Measurements from ENCODE around the gene TBL1XR1. TPM values are rescaled to one million over a fixed set of nuclear protein-coding genes. Genes with fewer than 3 reads are reported as not detected.
"Not testable (repeated sequence)": the region's sequence is repeated elsewhere in the genome, so short reads cannot be mapped to it uniquely, and the experiment has no call there.

Gene TBL1XR1
- polyA plus RNA-seq, 1 donor = 181 TPM

DNA sequence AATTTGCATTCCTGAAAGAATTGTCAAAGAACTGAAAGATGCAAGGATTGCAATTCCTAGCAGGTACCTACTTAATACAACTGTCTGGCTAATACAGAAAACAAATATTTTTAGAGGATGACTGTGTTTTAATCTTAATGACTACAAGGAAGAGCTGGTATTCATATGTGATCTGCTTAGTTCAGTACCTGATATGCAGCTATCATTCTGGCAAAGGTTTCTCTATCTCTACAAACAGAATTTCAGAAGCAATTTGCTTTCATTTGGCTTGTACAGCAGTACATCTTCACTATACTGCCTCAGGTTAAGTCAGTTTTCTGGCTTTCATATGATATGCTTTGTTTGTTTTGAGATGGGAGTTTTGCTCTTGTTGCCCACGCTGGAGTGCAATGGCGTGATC lies 51.3 kb downstream of the TBL1XR1 start:
- no peak for DNase-seq

DNA sequence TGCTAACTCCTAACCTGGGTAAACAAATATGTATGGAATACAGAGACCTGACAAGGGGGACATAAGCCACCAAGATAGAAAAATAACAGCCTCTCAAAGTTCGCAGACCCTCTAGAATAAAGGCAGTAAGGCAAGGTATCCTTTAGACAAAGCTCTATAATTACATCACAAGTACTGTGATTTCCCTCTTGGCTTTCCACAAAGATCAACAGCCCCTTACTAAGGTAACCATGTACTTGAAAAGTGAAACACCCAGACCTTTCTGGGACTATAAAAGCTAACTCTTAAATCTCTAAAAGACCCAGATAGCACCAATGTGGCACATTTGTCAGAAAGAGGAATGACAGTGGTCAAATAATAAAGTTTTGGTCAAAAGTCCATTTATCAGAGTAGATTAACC lies 51.9 kb downstream of the TBL1XR1 start:
- no peak for DNase-seq

DNA sequence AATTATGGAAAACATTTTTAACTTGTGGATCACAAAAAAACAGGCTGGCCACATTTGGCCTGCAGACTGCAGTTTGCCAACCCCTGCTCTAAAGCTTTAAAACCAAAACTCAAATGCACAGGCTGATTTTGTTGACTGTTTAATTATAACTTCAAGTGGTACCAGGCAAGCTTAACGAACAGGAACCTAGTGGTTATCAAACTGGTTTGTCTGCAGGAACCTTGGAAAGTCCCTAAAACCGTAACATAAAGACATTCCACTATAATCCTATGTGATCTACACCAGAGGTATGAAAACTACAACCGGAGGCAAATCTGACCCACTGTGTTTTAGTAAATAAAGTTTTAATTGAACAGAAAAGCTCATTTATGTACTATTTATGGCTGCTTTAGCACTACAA lies 52.4 kb downstream of the TBL1XR1 start:
- no peak for DNase-seq

DNA sequence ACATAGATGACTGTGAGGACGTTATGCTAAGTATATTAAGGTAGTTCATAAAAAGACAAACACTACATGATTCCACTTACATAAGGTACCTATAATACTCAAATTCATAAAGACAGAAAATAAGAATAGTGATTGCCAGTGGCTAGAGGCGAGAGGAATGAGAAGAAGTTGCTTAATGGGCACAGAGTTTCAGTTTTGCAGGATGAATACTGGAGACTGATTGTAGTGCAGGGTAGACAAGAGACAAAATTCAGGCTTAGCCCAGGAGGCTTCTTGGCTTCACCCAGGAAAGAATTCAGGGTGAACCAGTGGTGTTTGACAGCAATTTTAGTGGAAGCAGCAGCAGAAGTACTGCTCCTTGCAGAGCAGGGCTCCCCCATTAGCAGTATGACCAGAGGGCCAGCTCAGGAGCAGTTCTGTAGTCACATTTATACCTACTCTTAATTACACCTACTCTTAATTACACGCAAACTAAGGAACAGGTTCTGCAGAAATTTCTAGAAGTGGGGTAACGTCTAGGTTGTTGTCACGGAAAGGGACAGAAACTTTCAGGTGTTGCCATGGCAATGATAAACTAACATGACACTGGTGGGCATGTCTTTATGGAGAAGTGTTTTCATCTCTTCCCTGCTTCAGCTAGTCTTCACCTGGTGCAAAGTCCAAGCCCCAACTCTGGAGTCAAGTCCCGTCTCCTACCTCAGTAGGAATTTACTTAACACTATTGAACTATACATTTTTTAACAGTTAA lies 55.2 kb downstream of the TBL1XR1 start:
- DNase-seq = no peak

DNA sequence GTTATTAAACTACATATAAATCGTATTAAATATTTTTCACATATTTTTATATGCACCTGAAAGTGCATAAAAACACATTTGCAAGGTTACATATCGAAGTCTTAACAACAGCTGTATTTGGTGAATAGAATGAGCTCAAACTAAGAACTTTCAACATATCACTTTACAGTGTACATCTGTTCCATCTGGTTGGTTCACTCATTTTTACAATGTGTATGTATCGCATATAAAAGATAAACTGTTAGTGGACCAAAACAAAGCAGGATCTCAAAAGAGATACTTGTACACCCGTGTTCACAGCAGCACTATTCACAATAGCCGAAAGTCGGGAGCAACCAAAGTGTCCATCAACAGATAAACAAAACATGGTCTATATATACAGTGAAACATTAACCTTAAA lies 55.8 kb downstream of the TBL1XR1 start:
- DNase-seq = no peak

DNA sequence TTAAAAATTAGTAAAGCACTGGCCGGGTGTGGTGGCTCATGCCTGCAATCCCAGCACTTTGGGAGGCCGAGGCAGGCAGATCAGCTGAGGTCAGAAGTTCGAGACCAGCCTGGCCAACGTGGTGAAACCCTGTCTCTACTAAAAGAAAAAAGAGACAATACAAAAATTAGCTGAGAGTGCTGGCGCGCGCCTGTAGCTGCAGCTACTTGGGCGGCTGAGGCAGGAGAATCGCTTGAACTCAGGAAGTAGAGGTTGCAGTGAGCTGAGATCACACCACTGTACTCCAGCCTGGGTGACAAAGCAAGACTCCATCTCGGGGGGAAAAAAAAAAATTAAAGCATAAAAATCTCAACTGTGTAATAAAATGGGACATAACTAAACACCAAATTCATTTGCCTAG lies 58.1 kb downstream of the TBL1XR1 start:
- not testable (repeated sequence) for DNase-seq

DNA sequence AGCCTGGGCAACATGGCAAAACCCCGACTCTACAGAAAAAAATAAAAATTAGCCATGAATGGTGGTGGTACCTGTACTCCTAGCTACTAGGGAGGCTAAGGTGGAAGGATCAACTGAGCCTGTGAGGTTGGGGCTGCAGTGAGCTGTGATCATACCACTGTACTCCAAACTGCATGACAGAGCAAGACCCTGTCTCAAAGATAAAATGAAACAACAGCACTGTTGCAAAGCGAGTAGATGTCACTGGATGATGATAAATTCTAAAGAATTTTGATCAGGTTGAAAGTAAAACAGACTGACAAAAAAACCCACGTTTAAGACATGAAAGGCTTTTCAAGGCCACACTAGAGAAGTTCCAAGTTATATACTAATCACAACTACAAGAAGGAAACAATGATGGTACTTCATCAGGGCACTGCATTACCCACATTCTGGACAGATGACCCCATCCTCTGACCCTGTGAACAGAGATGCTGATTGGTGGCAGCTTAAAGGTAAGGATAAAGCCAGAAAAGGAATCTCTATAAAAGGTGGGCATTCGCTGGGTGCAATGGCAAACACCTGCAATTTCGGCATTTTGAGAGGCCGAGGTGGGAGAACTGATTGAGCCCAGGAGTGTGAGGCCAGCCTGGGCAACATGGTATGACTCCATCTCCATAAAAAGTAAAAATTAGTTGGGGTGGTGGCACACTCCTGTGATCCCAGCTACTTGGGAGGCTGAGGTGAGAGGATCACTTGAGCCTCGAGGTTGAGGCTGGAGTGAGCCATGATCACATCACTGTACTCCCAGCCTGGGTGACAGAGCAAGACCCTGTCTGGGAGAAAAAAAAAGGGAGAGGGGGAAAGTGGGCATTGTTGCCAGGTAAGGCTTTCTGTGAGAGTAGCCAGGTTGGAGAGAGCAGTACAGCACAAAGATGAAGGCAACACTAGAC lies 59.2 kb downstream of the TBL1XR1 start:
- DNase-seq = no peak

DNA sequence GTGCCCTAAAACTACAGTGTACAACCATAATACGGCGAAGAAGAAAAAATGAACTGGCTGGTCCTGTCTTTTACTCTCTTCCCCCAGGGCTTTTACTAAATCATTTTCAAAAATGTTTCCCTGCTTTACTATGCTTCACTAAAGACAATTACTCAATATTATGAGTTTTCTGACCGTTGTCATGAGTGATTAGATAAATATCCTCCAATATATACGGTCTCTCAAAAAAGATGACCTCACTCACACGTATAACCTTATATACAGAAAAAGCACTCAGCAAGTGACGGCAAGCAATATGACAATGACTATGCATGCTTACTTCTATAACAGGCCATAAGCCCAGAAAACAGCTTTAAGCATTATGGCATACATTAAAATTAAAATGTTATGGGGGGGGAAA lies 60.5 kb downstream of the TBL1XR1 start:
- DNase-seq = no peak

DNA sequence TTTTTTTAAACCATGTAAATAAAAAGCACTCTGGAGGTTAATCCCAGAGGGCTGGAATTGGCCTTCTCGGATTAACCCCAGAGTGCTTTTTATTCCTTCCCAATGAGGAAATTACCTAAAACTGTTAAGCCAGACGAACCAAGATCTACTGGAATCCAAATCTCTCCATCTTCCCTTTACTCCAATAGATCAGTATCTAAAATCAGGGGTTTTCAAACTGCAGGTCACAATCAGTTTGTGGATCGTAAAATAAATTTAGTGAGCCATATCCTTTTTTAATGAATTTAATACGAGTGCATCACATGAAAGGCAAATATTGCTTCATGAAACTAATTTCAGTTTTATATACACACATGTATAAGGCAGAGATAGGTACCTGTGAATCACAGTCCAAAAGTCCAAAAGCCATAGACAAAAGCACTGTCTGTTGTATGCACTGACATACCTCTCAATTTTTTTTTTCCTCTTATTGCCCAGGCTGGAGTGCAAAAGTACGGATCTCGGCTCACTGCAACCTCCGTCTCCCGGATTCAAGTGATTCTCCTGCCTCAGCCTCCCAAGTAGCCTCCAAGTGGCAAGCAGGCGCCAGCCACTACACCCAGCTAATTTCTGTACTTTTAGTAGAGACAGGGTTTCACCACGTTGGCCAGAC lies 61.3 kb downstream of the TBL1XR1 start:
- no peak for DNase-seq

DNA sequence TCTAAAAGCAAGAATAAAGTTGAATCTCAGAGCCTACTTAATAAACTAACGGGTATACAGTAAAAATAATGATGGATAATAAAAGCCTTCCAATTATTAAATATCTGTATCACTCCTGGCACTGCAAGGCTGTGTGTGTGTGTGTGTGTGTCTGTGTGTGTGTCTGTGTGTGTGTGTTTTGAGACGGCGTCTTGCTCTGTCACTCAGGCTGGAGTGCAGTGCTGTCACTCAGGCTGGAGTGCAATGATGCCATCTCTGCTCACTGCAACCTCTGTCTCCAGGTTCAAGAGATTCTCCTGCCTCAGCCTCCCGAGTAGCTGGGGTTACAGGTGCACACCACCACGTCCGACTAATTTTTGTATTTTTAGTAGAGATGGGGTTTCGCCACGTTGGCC lies 62.5 kb downstream of the TBL1XR1 start:
- no peak for DNase-seq

DNA sequence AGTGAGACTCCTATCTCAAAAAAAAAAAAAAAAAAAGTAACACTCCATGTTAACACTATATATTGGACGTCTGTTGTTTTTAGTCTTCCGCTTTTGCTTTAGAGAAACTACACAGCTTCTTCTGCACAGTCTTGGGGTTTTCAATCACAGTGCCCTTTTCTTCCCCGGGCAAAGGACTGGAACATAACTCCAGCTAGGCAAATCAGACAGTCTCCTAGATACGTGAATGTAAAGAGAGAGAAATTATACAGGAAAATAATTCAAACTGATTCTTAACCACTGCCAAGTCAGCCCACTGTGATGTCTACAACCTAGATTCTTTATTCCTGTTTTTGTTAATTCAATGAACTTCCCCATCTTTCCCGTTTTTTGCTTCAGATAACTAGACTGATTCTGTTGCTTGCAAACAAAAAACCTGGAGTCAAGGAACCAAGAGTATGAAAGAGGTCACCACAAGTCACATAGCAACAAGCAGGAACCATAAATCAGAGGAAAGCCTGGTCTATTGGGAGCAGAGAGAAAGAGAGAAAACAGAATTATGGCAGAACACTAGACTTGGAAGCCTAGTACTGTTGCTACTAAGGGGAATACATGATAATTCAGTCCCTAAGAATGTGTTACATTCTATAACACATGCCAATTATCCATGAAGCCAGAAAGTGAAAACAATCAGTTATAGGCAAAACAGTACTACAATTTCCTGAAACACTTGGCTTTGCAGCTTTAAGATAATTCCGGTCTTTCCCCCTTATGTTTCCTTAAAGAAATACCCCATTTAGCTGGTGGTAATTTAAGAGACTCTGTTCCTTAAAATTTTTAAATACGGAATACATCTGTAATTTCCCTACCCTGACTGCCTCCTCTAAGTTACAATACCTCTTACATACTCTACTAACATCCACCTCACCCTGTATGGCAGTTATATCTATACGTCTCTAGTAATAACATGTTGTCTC lies 63.1 kb downstream of the TBL1XR1 start:
- DNase-seq = no peak

DNA sequence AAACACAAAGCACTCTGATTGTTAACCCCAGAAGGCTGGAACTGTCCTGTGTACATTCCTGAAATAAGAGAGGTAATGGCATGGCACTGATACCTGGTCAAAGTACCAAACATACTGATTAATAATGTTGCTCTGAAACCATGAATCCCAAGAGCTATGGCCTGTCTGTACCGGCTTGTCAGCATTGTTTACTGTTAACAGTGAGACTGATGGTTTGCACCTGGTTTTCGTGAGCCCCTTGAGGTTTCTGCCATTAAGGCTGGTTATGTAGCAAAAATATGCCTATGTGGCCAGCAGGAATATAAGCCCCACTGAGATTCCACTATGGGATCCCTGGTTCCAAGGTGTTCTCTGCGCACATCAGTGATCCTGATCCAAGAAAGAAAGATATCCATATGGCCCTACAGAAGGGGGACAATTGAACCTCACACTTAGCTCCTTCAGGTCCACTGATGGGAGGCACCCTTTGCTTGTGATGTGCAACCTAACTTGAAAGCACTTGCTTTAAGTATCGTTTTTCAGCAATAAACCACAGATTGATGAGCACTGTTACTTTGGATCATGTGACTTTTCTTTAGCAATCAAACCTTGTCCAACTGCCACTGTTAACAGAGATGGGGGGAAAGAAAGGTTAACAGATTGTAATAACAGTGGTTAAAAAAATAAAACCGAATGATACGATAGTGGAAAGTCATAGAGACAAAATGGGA lies 65.2 kb downstream of the TBL1XR1 start:
- no peak for DNase-seq

DNA sequence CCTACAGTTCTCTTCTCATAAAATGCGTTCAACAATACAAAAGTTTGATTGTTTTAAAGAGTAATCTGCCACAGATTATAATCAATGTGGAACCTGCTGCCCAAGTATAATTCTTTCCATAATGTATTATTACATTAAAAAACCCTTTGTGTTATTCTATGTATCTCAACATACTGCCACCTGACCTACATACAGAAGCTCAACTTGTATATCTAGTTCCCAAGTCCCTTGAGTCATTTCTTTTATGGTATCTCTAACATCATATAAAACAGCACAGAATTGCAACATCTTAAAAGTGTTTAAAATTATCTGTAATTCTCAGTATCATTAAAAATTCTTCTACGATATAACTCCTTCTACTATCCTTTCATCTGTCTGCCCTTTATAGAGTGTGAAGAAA lies 70.3 kb downstream of the TBL1XR1 start:
- DNase-seq = no peak

DNA sequence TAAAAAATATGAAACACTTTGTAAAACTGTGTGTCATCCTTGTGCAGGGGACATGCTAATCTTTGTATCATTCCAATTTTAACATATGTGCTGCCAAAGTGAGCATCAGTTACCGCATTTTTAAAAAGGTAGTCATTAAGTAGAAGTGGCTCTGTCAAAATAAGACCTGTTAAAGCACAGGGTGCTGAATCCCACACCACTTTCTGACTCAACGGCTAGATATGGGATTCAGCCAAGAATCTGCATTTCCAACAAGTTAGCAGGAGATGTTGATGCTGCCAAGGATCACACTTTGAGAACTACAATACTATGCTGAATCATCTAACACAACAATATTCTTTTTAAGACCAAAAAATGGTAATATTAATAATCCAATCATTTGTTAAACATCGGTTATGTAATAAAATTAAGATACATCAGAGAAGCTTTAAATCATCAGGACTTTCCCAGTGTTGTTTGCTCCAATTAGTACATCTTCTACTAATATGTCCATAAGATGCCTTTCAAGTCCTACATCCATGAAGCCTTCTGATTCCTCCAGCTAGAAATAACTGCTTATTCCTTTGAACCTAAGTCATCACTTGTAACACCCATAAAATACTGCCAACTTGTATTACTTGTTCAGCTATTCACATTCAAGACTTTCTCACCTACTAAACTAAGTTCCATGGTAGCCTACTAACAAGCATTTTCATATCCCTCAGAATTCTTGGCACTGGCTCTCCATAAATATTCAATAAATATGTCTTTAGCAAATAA lies 71.1 kb downstream of the TBL1XR1 start:
- no peak for DNase-seq

DNA sequence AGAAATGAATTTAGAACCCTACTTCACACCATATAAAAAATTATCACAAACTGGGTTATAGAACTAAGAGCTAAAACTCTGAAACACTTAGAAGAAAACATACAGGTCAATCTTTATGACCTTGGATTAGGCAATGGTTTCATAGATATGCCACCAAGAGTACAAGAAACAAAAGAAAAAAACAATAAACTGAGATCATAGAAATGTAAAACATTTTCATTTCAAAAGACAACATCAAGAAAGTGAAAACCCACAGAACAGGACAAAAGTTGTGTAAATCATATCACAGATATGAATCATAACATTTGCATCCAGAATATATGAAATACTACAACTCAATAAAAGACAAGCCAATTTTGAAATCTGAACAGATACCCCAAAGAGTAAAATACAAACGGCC lies 72.4 kb downstream of the TBL1XR1 start:
- DNase-seq = no peak

DNA sequence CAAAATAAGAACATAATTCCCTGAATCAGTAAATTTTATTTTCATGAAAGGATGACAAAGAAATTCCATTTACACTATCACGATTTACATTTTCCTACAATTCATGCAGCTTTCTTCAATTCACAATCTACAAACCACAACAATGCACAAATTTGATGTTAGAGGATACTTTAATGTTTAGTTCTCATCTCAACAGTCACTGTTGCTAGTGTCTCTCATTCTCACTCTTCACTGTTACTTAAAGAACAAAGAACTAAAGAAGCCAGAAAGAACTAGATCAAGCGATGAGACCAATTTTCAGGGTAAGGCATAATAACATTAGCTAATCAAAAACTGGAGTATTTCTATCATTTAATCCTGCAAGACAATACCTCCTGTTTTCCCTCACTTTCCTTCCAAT lies 73.5 kb downstream of the TBL1XR1 start:
- no peak for DNase-seq

DNA sequence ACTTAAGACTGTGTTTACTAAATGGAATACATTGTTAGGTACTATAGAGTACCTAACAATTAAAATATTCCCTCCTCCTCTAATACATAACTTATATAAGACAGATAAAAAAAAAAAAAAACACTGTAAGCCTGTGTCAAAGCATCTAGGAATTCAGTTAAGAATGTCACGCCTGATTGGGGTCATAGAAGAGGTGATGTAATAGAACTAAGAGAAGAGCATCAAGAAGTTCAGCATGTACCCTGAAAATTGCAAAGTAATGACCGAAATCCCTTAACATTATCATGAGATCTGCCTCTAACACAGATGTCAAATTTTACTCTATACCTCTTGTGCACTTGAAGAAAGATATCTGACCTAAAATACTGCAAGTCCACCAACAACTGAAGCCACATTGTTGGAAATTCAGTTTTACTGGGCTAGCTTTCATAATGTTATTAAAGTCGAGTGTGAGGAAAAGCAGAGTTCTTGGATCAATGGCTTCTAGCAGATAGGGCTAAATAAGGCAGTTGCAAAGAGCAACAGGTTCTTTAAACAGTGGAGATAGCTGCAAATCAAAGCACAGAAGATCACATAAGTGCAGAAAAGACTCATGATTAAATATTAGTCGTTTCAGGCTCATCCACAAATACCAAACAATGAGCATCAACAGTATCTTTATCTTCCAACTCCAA lies 75.0 kb downstream of the TBL1XR1 start:
- no peak for DNase-seq

DNA sequence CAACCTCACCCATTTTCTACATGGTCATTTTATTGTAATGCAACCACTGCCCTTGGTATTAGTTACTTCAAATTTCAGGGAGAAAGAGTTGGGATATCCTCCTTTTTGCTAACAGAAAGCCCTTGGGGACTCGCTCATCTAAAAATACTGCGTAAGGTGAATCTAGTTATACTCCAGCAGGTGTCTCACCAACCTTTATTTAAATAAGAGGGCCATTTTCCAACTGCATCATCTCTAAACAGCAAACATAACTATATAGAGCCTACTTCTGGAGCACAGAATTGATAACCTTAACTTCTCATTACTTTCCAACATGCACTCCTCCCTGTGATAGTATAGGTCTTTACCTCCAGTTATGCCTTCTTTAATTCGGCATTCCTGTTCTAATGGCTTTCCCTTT lies 77.5 kb downstream of the TBL1XR1 start:
- no peak for DNase-seq

DNA sequence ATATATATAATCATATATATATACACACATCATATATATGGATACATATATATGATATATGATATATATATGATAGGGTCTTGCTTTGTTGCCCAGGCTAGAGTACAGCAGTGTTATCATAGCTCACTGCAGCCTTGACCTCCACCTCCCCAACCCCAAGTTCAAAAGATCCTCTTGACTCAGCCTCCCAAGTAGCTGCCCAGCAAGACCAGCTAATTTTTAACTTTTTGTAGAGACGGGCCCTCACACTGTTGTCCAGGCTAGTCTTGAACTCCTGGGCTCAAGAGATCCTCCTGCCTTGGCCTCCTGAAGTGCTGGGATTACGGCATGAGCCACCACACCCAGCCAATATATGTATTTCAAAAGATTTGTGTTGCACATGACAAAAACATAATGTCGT lies 83.0 kb downstream of the TBL1XR1 start:
- no peak for DNase-seq

DNA sequence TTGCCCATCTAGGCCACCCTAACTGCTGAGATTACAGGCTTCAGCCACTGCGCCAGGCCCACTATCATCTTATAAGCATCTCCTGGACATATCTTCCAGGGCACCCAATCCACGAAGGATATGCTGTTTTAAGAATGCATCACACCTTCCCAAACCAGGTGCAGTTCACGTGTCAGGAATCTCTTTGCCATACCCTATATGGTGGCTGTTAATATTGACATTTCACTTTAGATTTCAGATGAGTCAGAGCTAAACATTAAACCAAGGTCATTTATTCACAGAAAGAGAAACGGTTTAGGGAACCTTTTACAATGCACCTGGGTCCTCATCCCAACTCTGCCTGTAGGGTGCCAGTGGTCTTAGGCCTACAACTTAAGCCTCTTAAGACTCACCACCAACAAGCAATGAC lies 85.7 kb downstream of the TBL1XR1 start:
- no peak for DNase-seq

All from left kidney (tissue), 2 donors.